Measurements from ENCODE around the gene EFL1. TPM values are rescaled to one million over a fixed set of nuclear protein-coding genes. Genes with fewer than 3 reads are reported as not detected.
"Not testable (repeated sequence)": the region's sequence is repeated elsewhere in the genome, so short reads cannot be mapped to it uniquely, and the experiment has no call there.

EFL1 gene
- total and polyA plus RNA-seq, 10 of the 15 experiments (the other 5 are each of a cell fraction or from before 2014, with no cell fraction given), result 6.2 to 42.3 (median 24.7) TPM

- ATAC-seq; H3K27ac ChIP-seq (ENCODE audit: control insufficient read depth, insufficient read depth); H3K27me3 ChIP-seq (replicated peaks in 1 of 2; ENCODE audit: control insufficient read depth in 2 of 2, insufficient read depth in 2 of 2, low read length in 1 of 2); H3K79me2 ChIP-seq (ENCODE audit: control insufficient read depth, insufficient read depth, low read length); H3K4me1 ChIP-seq (ENCODE audit: control insufficient read depth, insufficient read depth, low read length); RAD21 ChIA-PET (ENCODE audit: unreplicated experiment); POLR2A ChIA-PET; in situ Hi-C loops (cut with MboI); H2AFZ ChIP-seq (ENCODE audit: control insufficient read depth, low read depth, low read length); FAIRE-seq; H4K20me1 ChIP-seq (ENCODE audit: control insufficient read depth, insufficient read depth); DNase-seq (ENCODE audit: low read depth, low spot score); H3K4me3 ChIP-seq; H3K9ac ChIP-seq (ENCODE audit: control insufficient read depth, insufficient read depth, low read length); H3K36me3 ChIP-seq (ENCODE audit: control insufficient read depth in 2 of 2, insufficient read depth in 2 of 2, low read length in 1 of 2); BruUV-seq (replicated peaks); SMC1A ChIA-PET (ENCODE audit: uncharacterized antibody, unreplicated experiment); intact Hi-C loops (cut with micrococcal nuclease; ENCODE audit: unreplicated experiment); H3K4me2 ChIP-seq (ENCODE audit: control insufficient read depth, insufficient read depth); H3K9me3 ChIP-seq (replicated peaks; ENCODE audit: control insufficient read depth, insufficient read depth, low read length): not testable (repeated sequence)
- WGBS (ENCODE audit: insufficient coverage, insufficient replicate concordance, low lambda C conversion rate, missing lambda C conversion rate), result 96% methylated on average over 3 of the region's 3 CpGs
- CTCF ChIA-PET, result interaction anchor here (0.7 kb wide), 1 partner anchor 14 kb away, joined by 3 read pairs; no protein-coding TSS in a partner anchor
These were observed 52.4 kb downstream of the EFL1 start for GRCh38 chr15:82210066-82210597.

- in situ Hi-C loops (cut with MboI), result not testable (repeated sequence)
These were observed 58.0 kb downstream of the EFL1 start for GRCh38 chr15:82204575-82204974.

More at GRCh38 chr15:82204575-82204974, 58.0 kb downstream of the EFL1 start:
- intact Hi-C loops (cut with micrococcal nuclease; ENCODE audit: unreplicated experiment); H3K27me3 ChIP-seq (replicated peaks in 1 of 2; ENCODE audit: control insufficient read depth in 2 of 2, insufficient read depth in 2 of 2, low read length in 1 of 2); H3K9ac ChIP-seq (ENCODE audit: control insufficient read depth, insufficient read depth, low read length); SMC1A ChIA-PET (ENCODE audit: uncharacterized antibody, unreplicated experiment); BruUV-seq (replicated peaks); H3K9me3 ChIP-seq (replicated peaks; ENCODE audit: control insufficient read depth, insufficient read depth, low read length); H3K4me3 ChIP-seq; ATAC-seq; DNase-seq (ENCODE audit: low read depth, low spot score); H3K4me2 ChIP-seq (ENCODE audit: control insufficient read depth, insufficient read depth); RAD21 ChIA-PET (ENCODE audit: unreplicated experiment); POLR2A ChIA-PET; H3K36me3 ChIP-seq (ENCODE audit: control insufficient read depth in 2 of 2, insufficient read depth in 2 of 2, low read length in 1 of 2); H3K27ac ChIP-seq (ENCODE audit: control insufficient read depth, insufficient read depth); H3K4me1 ChIP-seq (ENCODE audit: control insufficient read depth, insufficient read depth, low read length); H4K20me1 ChIP-seq (ENCODE audit: control insufficient read depth, insufficient read depth); H3K79me2 ChIP-seq (ENCODE audit: control insufficient read depth, insufficient read depth, low read length); CTCF ChIA-PET; H2AFZ ChIP-seq (ENCODE audit: control insufficient read depth, low read depth, low read length): not testable (repeated sequence)
- 85% methylated on average over 2 of the region's 2 CpGs for WGBS (ENCODE audit: insufficient coverage, insufficient replicate concordance, low lambda C conversion rate, missing lambda C conversion rate)
- FAIRE-seq, result peak; percentile 7

Measured in GM12878 (cell line).